GM19035 (cell line): ENCODE measurements around the gene EHMT1.
A peak's percentile ranks its signal among the peaks of the same experiment; 100 is the strongest.

ENCODE experiments used
- ATAC-seq: cut with Tn5 transposase; IDR thresholded peaks from one replicate; pipeline ENCODE4 v1.9.1; 2021; ENCODE audit not compliant: unreplicated experiment

The EHMT1 gene

DNA sequence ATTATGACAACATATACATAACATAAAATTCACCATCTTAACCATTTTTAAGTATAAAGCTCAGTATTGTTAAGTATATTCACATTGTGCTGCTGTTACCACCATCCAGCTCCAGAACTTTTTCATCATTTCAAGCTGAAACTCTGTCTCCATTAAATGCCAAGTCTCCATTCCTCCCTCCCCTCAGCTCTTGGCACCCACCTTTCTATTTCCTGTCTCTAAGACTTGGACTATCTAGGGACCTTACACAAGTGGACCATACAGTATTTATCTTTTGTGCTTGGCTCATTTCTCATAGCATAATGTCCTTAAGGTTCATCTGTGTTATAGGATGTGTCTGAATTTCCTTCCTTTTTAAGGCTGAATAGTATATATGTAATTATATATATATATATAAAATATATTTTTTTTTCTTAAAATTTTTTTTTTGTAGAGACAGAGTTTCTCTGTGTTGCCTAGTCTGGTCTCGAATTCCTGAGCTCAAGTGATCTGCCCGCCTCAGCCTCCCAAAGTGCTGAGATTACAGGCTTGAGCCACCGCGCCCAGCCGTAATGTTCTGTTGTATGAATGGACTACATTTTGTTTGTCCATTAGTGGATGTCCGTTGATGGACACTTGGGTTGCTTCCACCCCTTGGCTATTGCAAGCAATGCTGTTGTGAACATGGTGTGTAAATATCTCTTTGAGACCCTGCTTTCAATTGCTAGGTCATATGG, 72.3 kb downstream of the EHMT1 start:
- no peak for ATAC-seq

DNA sequence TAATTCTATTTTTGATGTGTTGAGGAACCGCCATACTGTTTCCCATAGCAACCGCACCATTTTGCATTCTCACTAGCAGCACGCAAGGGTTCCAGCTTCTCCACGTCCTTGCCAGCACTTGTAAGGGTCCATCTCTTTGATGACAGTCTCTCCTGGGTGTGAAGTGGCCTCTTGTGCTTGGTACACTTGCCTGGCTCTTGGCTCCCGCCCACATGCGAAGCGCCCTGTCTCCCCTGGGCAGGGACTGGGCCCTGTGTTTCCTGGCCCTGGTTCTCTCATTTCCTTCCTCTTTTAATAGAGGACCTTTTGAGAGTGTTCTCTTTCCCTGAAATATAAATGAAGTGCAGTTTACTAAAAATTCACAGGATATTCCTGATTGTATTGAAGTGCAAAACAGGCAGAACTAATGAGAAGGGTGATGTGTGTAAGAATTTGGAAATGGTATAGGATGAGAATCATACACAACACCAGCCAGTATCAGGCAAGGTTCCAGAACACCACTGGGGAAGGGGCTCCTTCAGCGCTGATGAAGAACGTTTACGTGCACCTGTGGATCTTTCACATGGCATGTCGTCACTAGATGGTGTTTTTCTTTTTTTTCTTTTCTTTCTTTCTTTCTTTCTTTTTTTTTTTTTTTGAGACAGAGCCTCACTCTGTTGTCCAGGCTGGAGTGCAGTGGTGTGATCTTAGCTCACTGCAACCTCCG, 73.0 kb downstream of the EHMT1 start:
- no peak for ATAC-seq

DNA sequence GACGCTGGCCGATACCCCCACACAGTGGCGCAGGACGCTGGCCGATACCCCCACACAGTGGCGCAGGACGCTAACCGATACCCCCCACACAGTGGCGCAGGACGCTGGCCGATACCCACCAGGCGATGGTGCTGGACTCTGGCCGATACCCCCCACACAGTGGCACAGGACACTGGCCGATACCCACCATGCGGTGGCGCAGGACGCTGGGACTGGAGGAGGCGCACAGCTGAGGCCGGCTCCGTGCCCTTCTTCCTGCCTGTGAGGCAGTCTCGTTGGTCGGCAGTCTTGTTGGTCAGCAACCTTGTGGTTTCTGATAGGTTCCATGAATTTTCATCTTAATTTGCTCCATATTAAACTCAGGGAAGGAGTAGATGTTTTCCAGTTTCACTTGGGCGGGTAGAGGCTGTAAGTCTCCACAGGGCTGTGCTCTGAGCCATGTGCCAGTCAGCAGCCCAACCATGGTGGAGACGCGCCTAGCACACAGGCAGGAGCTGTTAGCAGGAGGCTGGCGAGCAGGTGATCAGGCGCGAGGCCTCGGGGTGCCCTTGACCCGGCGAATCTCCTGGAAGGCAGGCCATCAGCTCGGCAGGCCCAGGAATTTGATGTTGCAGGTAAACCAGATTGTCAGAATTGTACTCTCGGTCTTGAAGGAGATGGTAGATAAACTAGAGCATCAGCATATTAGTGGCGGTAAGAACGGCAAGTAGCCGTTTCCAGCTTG, 75.6 kb downstream of the EHMT1 start:
- no peak for ATAC-seq

DNA sequence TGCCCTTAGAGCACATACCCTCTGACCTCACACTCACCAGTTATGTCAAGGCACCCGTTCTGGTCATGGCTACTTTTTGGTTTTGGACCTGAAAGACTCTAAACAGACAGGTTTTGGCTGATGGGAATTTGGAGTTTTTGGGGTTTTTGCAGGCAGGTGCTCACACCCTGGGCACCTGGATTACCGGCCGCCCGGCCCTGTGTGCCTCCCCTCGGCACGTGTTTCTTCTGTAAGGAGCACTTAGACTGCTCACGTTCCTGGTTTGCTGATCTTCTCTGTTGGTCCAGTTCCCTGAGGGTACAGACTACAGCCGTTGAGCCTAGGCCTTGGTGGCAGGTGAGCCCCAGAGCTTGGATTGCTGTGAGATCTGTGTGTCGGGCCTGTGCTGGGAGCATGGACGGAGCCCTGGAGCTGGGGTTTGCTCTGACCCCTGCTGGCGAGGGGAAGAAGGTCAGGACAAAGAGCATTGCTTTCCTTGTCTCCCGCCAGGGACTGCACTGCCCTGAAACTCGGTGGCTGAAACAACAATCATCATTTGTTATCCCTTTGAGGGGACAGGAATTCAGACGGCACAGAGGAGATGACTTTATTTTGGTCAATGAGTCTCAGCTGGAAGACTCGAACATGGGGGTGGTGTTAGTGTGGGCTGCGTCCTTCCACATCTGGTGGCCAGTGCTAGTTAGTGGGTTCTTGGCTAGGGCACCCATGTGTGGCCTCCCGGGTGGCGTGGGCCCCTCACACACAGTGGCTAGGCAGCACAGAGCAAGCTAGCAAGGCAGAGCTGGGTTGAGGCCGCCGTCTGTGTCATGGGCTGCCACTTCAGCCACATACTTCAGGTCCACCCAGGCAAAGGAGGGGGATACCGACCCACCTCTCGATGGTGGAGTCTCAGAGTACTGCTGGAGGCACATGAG, 76.4 kb downstream of the EHMT1 start:
- ATAC-seq = no peak

DNA sequence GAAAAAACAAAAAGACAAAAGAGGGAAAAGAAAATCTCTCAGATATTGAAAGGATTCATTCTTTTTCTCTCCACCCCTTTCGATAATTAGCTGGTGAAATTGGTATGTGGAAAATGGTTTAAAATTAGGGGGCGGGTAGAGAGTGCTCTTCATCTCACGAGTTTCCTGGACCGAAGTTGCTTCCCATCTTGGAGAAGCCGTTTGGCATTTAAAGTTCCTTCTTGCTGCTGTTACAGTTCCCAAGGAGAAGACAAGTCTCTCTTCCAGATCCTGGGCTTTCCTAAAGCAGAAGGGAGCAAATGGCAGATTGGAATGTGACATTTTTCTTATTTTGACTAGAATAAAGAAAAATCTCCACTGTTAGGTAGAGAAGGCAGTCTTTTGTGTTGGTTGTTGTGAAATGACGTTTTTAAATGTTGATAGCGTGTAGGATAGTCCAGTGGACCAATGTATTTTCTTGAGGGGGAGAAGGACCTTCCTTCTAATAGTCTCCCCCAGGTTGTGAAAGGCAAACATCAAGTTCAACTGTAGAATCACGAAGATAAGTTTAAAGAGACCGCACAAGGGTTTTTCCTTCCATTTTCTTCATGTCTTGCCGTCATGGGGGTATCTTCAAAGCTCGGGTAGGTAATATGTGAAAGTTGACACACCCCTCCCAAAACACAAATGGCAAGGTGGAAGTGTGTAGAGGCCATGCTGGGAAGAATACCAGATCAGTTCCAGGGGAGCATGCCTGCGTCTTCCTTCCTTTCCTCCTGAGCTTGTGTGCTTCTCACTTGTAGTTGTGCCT, 77.5 kb downstream of the EHMT1 start:
- ATAC-seq = no peak

GRCh38 chr9:137697193-137697592, 78.4 kb downstream of the EHMT1 start:
- ATAC-seq = no peak

DNA sequence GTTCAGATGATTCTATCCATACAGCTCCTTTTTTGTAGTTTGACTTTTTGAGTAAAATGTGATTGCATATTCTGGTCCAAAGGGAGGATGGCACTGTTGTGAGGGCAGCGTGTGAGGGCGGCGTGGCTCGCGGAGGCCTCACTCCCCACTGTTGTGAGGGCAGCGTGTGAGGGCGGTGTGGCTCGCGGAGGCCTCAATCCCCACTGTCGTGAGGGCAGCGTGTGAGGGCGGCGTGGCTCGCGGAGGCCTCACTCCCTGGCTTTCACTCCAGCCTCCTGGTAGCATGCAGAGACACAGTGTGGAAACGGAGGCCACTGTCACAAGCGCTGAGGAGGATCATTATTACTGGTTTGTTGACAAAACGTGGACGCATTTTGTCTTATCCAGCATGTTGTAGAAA, 79.0 kb downstream of the EHMT1 start:
- no peak for ATAC-seq

GRCh38 chr9:137700911-137701310, 82.1 kb downstream of the EHMT1 start:
- ATAC-seq = no peak

DNA sequence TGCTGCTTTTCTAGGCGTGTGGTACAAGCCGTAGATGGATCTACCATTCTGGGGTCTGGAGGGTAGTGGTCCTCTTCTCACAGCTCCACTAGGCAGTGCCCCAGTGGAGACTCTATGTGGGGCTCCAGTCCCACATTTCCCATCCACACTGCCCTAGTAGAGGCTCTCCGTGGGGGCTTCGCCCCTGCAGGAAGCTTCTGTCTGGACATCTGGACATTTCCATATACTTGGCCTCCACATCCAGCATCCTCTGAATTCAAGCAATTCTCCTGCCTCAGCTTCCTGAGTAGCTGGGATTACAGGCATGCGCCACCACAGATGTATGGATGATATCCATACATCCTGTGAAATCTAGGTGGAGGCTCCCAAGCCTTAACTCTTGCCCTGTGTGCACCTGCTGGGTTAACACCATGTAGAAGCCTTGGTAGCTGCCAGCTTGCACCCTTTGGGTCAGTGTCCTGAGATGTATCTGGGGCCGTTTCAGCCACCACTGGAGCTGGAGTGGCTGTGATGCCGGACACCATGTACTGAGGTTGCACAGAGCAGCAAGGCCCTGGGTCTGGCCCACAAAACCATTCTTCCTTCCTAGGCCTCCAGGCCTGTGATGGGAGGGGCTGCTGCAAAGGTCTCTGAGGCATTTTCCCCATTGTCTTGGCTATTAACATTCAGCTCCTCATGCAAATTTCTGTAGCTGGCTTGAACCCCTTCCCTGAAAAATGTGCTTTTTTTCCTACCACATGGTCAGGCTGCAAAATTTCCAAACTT, 84.0 kb downstream of the EHMT1 start:
- no peak for ATAC-seq

- no peak for ATAC-seq
Observed at GRCh38 chr9:137703842-137704508, 85.2 kb downstream of the EHMT1 start.

DNA sequence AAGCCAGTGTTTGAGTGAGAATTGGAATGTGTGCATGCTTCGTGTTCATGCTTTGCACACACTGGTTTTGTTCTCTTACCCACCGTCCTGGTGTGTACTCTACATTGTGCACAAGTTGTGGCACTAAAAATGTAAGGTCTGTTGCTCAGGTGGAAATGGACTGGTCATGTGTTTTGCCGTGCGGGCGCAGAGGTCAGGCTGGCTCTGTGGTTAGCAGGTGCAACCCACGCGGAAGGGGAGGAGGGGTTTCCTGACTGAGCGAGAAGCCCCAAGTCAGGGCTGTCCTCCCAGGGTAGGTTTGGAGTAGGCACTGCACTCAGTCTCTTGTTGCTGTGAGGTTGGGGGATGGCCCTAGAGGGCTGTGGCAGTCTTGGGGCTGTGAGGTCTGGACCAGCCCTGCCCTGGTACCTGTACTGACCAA, 86.6 kb downstream of the EHMT1 start:
- peak; percentile 79 for ATAC-seq

GRCh38 chr9:137705906-137706305, 87.1 kb downstream of the EHMT1 start:
- ATAC-seq = no peak

- no peak for ATAC-seq
Observed at GRCh38 chr9:137707361-137707760, 88.6 kb downstream of the EHMT1 start.

DNA sequence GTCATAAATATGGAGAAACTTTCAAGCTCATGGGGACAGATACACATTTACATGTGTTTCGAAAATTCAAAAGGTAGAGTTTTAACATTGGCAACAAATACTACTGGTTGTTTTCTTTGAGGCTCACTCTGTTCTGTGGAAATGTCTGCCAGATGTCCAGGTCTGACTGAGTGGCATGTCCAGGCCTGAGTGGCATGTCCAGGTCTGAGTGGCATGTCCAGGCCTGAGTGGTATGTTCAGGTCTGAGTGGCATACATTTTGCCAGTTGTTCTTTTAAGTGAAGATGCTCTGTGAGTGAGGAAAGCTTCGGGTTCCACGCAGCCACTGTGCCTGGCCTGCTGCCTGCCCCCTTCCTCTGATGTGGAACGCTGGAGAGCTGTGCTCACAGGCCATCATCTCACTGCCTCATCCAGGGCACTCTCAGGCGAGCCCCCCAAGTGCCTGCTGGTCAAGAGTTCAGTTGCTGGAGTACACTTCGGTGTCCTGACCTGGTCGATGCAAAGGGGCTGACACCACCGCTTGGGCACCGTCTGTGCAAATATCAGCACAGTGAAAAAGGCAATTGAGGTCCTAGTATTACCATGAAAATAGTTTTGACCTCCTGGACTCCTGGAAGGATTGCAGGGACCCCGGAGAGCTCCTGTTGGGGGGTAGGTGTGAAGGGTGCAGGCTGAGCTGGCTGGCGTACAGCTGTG, 89.9 kb downstream of the EHMT1 start:
- ATAC-seq = no peak

- no peak for ATAC-seq
Observed at GRCh38 chr9:137709411-137710101, 90.8 kb downstream of the EHMT1 start.

- ATAC-seq = no peak
Observed at GRCh38 chr9:137710704-137711103, 91.9 kb downstream of the EHMT1 start.

DNA sequence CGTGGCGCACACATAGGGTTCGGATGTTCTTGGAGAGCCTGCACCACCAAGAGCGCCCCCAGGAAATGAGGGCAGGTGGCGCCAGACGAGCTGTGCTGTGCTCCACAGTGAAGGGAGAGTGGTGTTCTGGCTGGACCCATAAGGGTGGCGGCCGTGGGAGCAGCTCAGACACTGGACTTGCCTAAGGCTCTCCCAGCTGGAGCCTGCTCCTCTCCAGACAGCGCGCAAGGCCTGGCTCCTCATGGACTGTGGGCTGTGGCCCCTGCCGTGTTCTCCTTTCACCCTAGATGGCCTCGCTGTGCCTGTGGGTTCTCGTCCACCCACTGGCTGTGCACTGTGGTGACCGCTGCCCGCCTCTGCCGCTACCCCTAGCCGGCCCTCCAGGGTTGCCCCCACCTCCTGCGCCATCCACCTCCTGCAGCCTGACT, 92.9 kb downstream of the EHMT1 start:
- no peak for ATAC-seq

GRCh38 chr9:137715321-137715720, 96.5 kb downstream of the EHMT1 start:
- ATAC-seq = no peak
